HUES48 (cell line): Measurements from ENCODE around the gene PMFBP1.

Source experiments
- H3K27ac ChIP-seq: one replicate; pipeline ENCODE4 v1.7.0; 2013; ENCODE audit warnings: low read depth, low read length, inconsistent platforms
- H3K27me3 ChIP-seq: 2 replicates; pipeline ENCODE4 v1.6.1; 2013; ENCODE audit warnings: mild to moderate bottlenecking, low read length; ENCODE audit not compliant: control insufficient read depth, insufficient read depth
- H3K36me3 ChIP-seq: 2 replicates; pipeline ENCODE4 v1.6.1; 2013; ENCODE audit warnings: low read length; ENCODE audit not compliant: control insufficient read depth, insufficient read depth
- H3K4me1 ChIP-seq: 2 replicates; pipeline ENCODE4 v1.6.1; 2013; ENCODE audit warnings: mild to moderate bottlenecking, low read length; ENCODE audit not compliant: control insufficient read depth, insufficient read depth
- H3K4me3 ChIP-seq: 2 replicates; pipeline ENCODE4 v1.5.1; 2013; ENCODE audit warnings: mild to moderate bottlenecking, low read depth, low read length
- H3K9ac ChIP-seq: 2 replicates; pipeline ENCODE4 v1.6.1; 2013; ENCODE audit warnings: mild to moderate bottlenecking, low read depth, low read length, moderate library complexity
- H3K9me3 ChIP-seq: 2 replicates; pipeline ENCODE4 v1.6.1; 2013; ENCODE audit warnings: low read length; ENCODE audit not compliant: control insufficient read depth, insufficient read depth

Gene PMFBP1

DNA sequence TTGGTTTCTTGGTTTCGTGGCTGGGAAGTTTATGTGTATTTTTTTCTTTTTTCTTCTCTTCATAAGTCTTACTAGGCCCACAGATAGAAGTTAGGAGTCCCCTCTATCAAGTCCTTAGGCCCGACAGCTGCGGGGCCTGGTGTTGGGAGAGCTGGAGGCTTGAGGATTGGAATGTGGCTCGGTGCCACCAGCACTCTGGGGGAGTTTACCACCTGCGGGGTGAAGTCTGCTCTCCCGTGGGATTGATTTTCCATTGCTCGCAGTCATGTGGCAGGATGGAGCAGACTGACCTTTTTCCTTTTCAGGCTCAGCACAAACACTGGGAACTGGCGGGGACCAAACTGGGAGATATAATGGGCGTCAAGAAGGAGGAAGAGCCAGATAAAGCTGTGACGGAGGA lies 70.8 kb downstream of the PMFBP1 start:
- Histone ChIP-seq H3K4me3 (no peak overlapping the region), H3K9me3 (no peaks in the 10 kb centered on the region), H3K4me1 (no peaks in the 10 kb centered on the region), H3K9ac (no peak overlapping the region), H3K36me3 (peaks cover 92% of the 10 kb centered on the region), H3K27me3 (no peaks in the 10 kb centered on the region), H3K27ac (no peak overlapping the region)

- Histone ChIP-seq H3K4me3 (no peak overlapping the region), H3K36me3 (peaks cover 79% of the 10 kb centered on the region), H3K27ac (no peak overlapping the region), H3K27me3 (no peaks in the 10 kb centered on the region), H3K9ac (no peak overlapping the region), H3K4me1 (peaks cover 6% of the 10 kb centered on the region; the same call in 1 of the 2 replicates), H3K9me3 (no peaks in the 10 kb centered on the region)
Measured at GRCh38 chr16:72099377-72099818, 72.6 kb downstream of the PMFBP1 start.

DNA sequence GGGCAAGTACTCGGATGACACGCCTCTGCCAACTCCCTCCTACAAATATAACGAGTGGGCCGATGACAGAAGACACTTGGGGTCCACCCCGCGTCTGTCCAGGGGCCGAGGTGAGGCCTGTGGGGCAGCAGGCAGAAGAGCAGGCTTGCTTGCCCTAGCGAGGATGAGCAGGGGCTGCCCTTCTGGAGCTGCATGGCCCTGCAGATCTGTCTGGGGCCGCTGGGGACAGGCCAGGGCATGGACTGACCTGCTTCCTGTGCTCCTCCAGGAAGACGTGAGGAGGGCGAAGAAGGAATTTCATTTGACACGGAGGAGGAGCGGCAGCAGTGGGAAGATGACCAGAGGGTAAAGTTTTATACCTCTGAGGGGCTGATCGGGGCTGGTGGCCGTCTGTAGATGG lies 73.0 kb downstream of the PMFBP1 start:
- Histone ChIP-seq H3K27ac (no peak overlapping the region), H3K4me1 (peaks cover 6% of the 10 kb centered on the region; the same call in 1 of the 2 replicates), H3K9me3 (no peaks in the 10 kb centered on the region), H3K9ac (no peak overlapping the region), H3K36me3 (peaks cover 74% of the 10 kb centered on the region), H3K4me3 (no peak overlapping the region), H3K27me3 (no peaks in the 10 kb centered on the region)

GRCh38 chr16:72094266-72094610 lies 77.7 kb downstream of the PMFBP1 start:
- Histone ChIP-seq H3K27me3 (no peaks in the 10 kb centered on the region), H3K36me3 (peaks cover 42% of the 10 kb centered on the region), H3K4me1 (peaks cover 11% of the 10 kb centered on the region; the same call in 1 of the 2 replicates), H3K4me3 (peak overlapping the region; percentile 97), H3K9me3 (no peaks in the 10 kb centered on the region), H3K9ac (peak overlapping the region; percentile 89), H3K27ac (peak overlapping the region; percentile 95)

DNA sequence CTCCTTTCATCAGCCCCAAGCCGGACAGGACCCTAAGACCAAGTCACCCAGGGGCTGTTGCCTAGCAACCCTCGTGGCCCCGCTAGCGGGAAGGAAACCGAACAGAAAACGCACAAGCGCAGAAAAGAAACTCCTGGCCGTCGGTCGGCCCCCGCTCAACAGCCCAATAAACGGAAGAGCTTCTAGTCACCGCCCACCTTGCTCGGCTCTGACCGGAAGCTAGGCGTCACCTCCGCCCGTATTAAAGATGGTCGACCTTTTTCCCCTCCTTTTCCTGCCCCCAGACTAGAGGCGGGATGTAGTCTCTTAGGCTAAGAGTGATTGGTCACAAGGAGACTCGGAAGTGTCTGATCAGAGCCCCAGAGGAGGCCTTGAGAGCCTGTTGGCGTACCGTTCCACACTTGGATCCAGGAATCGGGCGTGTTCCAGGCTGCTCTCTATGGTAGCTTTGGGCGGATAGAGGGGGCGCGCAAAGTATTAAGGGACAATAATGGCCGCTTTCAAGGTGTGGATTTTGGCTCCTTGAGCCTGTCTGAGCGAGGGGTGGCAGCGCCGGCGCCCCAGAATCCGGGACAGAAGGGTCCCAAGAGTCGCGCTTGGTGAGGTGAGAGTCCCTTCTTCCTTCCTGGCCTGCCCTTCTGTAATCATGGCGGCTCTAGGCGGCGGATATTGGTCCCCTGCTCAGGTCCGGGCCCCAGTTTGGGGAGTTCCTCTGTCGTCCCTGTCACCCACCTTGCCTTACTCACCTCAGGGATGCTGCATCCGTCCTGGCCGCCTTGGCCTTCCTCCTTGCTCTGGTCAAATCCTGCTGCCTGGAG lies 78.3 kb downstream of the PMFBP1 start, which contains the start of the genes DHX38 and TXNL4B:
TSS of gene DHX38 (plus strand) at position 400 of the 818 bp plus-strand sequence. CDS start 2,311 bp downstream, outside the sequence.
TSS of gene TXNL4B (minus strand) at position 173 of the 818 bp plus-strand sequence. CDS start 2,871 bp downstream, outside the sequence.
- peak within 1 kb of the TSS; percentile 97 for H3K4me3 ChIP-seq
- no peaks in the 10 kb centered on the region for H3K27me3 ChIP-seq
- H3K9ac ChIP-seq: peak within 1 kb of the TSS; percentile 89
- peaks cover 11% of the 10 kb centered on the region; the same call in 1 of the 2 replicates for H3K4me1 ChIP-seq
- H3K36me3 ChIP-seq: peaks cover 46% of the 10 kb centered on the region
- peak within 1 kb of the TSS; percentile 95 for H3K27ac ChIP-seq
- no peaks in the 10 kb centered on the region for H3K9me3 ChIP-seq

DNA sequence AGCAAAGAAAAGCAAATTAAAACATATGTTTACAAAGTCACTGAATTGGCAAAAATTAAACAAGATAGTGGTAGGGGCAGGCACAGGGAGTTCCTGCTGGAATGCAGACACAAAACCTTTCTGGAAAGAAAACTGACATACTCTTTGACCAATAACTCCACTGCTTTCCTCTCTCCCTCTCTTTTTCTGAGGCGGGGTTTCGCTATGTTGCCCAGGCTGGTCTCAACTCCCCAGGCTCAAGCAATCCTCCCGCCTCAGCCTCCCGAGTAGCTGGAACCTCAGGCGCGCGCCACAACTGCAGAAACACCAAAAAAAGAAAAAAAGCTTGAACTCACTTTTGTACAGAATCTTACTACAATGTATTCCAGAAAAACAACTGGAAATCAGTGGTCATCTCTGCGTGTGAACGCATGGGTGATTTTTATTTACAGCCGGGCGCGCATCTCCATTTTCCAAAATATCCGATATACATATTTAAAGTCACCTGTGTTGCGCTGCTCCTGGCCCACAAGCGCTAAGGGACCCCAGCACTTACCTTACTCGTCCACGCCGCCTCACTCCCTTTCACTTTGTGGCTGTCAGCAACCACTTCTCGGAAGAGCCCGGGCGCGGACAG lies 79.0 kb downstream of the PMFBP1 start:
- H3K27ac ChIP-seq: peak overlapping the region; percentile 84
- H3K4me3 ChIP-seq: peak overlapping the region; percentile 97
- peaks cover 47% of the 10 kb centered on the region for H3K36me3 ChIP-seq
- H3K9me3 ChIP-seq: no peaks in the 10 kb centered on the region
- peak overlapping the region; percentile 49 for H3K9ac ChIP-seq
- H3K4me1 ChIP-seq: peaks cover 11% of the 10 kb centered on the region; the same call in 1 of the 2 replicates
- no peaks in the 10 kb centered on the region for H3K27me3 ChIP-seq

DNA sequence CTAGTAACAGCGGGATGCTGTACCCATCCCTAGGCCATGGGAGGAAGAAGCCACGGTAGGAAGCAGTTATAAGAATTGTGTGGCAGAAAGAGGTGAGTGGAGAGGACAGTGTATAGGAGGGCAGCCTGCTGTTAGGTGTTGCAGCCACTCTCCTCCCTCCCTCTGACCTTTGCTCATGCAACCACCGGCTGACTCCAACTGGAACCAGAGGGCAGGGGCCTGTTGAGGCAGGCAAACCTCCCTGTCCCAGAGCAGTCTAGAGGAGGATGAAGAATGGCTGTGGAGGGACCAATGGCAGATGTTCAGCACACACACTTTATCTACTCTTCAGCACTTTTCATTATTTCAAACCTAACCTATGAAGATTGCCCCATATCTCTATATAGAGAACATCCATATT lies 80.7 kb downstream of the PMFBP1 start:
- no peak overlapping the region for H3K4me3 ChIP-seq
- no peaks in the 10 kb centered on the region for H3K27me3 ChIP-seq
- H3K9ac ChIP-seq: no peak overlapping the region
- H3K9me3 ChIP-seq: no peaks in the 10 kb centered on the region
- H3K4me1 ChIP-seq: peaks cover 11% of the 10 kb centered on the region; the same call in 1 of the 2 replicates
- H3K27ac ChIP-seq: no peak overlapping the region
- H3K36me3 ChIP-seq: peaks cover 45% of the 10 kb centered on the region

DNA sequence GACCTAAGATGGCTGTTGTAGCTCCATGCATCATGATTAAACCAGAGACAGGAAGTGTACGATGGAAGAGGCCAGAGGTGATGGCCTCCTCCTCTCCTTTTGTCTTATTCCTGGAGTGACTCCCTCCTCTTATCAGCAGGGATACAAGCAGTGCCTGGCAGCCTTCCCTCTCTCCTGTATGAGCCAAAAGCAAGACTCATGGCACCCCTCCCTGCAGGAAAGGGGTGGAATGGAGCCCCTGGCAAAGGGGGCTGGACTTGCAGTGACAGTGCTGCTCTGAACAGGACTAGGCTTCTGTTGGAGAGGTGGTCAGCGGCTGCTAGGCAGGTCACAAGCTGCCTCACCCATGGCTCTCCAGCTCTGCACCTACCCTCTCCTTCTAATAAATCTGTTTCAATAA lies 87.0 kb downstream of the PMFBP1 start:
- Histone ChIP-seq H3K36me3 (peaks cover 49% of the 10 kb centered on the region), H3K27ac (no peak overlapping the region), H3K9me3 (peaks cover 5% of the 10 kb centered on the region; the same call in 1 of the 2 replicates), H3K27me3 (no peaks in the 10 kb centered on the region), H3K4me1 (no peaks in the 10 kb centered on the region), H3K4me3 (no peak overlapping the region), H3K9ac (no peak overlapping the region)

GRCh38 chr16:72084445-72084844 lies 87.5 kb downstream of the PMFBP1 start:
- H3K9ac ChIP-seq: no peak overlapping the region
- no peaks in the 10 kb centered on the region for H3K4me1 ChIP-seq
- H3K36me3 ChIP-seq: peaks cover 43% of the 10 kb centered on the region
- H3K27me3 ChIP-seq: no peaks in the 10 kb centered on the region
- H3K4me3 ChIP-seq: no peak overlapping the region
- no peak overlapping the region for H3K27ac ChIP-seq
- H3K9me3 ChIP-seq: peaks cover 5% of the 10 kb centered on the region; the same call in 1 of the 2 replicates

DNA sequence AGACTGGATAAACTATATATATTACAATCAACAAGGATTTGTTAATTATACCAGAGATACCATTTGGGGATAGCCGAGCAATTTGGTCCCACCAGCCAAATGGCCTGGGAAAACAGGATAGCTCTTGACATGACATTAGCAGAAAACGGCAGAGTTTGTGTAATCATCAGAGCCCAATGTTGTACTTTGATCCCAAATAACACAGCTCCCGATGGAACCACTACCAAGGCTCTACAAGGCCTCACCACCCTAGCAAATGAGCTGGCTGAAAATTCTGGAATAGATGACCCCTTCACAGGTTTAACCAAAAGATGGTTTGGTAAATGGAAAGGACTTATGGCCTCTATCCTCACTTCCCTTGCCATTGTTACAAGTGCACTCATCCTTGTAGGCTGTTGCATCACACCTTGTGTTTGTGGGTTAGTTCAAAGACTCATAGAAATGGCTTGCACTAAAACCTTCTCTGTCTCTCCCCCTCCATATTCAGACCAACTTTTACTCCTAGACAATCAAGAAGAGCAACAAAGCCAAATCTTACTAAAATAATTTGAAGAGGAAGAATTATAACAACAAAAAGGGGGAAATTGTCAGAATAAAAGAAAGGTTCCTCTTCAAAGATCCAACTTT lies 88.1 kb downstream of the PMFBP1 start:
- Histone ChIP-seq H3K27me3 (no peaks in the 10 kb centered on the region), H3K4me1 (no peaks in the 10 kb centered on the region), H3K4me3 (no peak overlapping the region), H3K9ac (no peak overlapping the region), H3K9me3 (peaks cover 5% of the 10 kb centered on the region; the same call in 1 of the 2 replicates), H3K27ac (no peak overlapping the region), H3K36me3 (peaks cover 37% of the 10 kb centered on the region)
